Fibroblast of pulmonary artery (primary cell): ENCODE measurements around the gene EXOG.

Experiments used
- DNase-seq: peaks from one replicate; pipeline ENCODE4 v3.0.0-alpha.2; 2010; ENCODE audit warnings: low read depth
- H3K4me3 ChIP-seq: replicated peaks from 2 replicates; pipeline ENCODE4 v1.5.1; 2011; ENCODE audit warnings: low read depth, mild to moderate bottlenecking, control low read depth, low read length, moderate library complexity
- CTCF ChIP-seq: IDR thresholded peaks from 2 replicates; pipeline ENCODE4 v1.5.1; 2011; ENCODE audit warnings: mild to moderate bottlenecking, control low read depth, low read length, inconsistent platforms; ENCODE audit errors: missing control alignments

The EXOG gene

GRCh38 chr3:38489766-38490165 is 6.4 kb upstream of the EXOG start:
- TF ChIP-seq CTCF: no peak
- no peak overlapping the region for H3K4me3 ChIP-seq
- DNase-seq: no peak

GRCh38 chr3:38490281-38491030 is 5.7 kb upstream of the EXOG start:
- DNase-seq: no peak
- TF ChIP-seq CTCF: no peak
- H3K4me3 ChIP-seq: no peak overlapping the region

GRCh38 chr3:38491215-38491614 is 4.9 kb upstream of the EXOG start:
- H3K4me3 ChIP-seq: no peak overlapping the region
- no peak for TF ChIP-seq CTCF

GRCh38 chr3:38493031-38493430 is 3.1 kb upstream of the EXOG start:
- TF ChIP-seq CTCF: no peak
- H3K4me3 ChIP-seq: no peak overlapping the region
- DNase-seq: peak; percentile 26

More at GRCh38 chr3:38491215-38491614, 4.9 kb upstream of the EXOG start:
- DNase-seq: no peak

- DNase-seq: peak; percentile 23
- no peak for TF ChIP-seq CTCF
- H3K4me3 ChIP-seq: peak overlapping the region; percentile 85
Measured at GRCh38 chr3:38497031-38497430, 891 bp downstream of the EXOG start.

- no peak overlapping the region for H3K4me3 ChIP-seq
- no peak for TF ChIP-seq CTCF
- no peak for DNase-seq
Measured at GRCh38 chr3:38500688-38501417, 4.7 kb downstream of the EXOG start.
